ENCODE measurements around the gene INKA1. TPM values are rescaled to one million over a fixed set of nuclear protein-coding genes. Genes with fewer than 3 reads are reported as not detected.

The INKA1 gene
- total and polyA plus RNA-seq, 2 of the 8 experiments (the other 6 are each of a cell fraction or from before 2014, with no cell fraction given): 1.3 to 4.7 TPM

- TF ChIP-seq CHD7 (IDR thresholded peaks at IDR 0.05; ENCODE audit: insufficient replicate concordance, low read length) (no peak), SUZ12 (IDR thresholded peaks at IDR 0.05; ENCODE audit: low read length) (no peak), TAF1 (IDR thresholded peaks at IDR 0.05; ENCODE audit: low read depth, low read length) (no peak), BCL11A (IDR thresholded peaks at IDR 0.05; ENCODE audit: low read depth in 2 of 2, low read length in 2 of 2) (no peak), EGR1 (IDR thresholded peaks at IDR 0.05; ENCODE audit: borderline replicate concordance, low read depth, low read length) (no peak), SAP30 (IDR thresholded peaks at IDR 0.05; ENCODE audit: insufficient read depth, insufficient replicate concordance, low read length) (no peak), POLR2AphosphoS5 (IDR thresholded peaks at IDR 0.05; ENCODE audit: low read depth, low read length) (no peak), PHF8 (conservative IDR thresholded peaks at IDR 0.05; ENCODE audit: low read depth, low read length) (no peak; the same call in 1 of the 2 replicates)
- TF ChIP-seq, protein P1, sequence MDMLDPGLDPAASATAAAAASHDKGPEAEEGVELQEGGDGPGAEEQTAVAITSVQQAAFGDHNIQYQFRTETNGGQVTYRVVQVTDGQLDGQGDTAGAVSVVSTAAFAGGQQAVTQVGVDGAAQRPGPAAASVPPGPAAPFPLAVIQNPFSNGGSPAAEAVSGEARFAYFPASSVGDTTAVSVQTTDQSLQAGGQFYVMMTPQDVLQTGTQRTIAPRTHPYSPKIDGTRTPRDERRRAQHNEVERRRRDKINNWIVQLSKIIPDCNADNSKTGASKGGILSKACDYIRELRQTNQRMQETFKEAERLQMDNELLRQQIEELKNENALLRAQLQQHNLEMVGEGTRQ (IDR thresholded peaks at IDR 0.05; ENCODE audit: low read length): no peak
Observed at GRCh38 chr3:49802719-49803464, at the start of gene INKA1 (continued).
